Neural progenitor cell (in vitro differentiated cells): ENCODE measurements around the gene MINDY4.

ENCODE experiments used
- EZH2 ChIP-seq: fragments of 200-600 bp; sonication (generic); IDR thresholded peaks from 2 replicates; pipeline ENCODE4 v1.6.1; 2017; ENCODE audit warnings: antibody characterized with exemption, mild to moderate bottlenecking, moderate library complexity
- TF ChIP-seq, protein P1 (sequence below): fragments of 200-600 bp; sonication (generic); IDR thresholded peaks from 2 replicates; pipeline ENCODE4 v1.5.1; 2017; ENCODE audit warnings: antibody characterized with exemption, mild to moderate bottlenecking

DNA sequence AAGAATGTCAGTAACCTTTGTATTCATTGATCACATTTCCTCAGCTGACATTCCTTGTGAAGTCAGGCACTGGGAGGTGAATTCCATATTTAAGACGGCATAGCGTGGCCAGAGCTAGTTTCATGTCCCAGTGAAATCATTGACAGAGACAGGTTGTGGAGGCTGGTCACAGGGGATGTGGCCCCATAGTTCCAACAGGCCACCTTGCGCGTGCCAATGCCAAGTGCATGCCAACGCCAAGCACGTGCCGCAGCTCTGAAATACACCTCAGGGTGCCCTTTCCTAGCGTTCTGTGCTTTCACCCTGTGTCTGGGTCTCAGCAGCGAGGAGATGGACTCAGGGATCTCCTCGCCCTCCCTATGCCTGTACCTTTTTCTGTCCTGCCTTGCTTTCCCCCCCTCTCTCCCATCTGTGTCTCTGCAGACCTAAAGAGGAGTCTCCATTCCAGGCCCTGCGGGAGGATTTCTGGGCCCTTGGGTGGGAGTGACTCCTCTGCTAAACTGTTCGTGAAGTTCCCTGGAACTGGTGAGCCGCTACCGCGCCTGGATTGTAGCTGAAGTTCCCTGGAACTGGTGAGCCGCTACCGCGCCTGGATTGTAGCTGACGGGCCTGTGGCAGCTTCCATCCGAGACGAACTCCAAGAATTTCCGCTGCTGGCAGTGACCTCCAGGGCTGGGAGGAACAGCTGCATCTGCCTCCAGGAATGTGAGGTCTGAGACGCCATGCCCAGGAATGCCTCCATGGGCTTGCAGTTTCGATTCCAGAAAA lies 160.1 kb downstream of the MINDY4 start:
- TF ChIP-seq, protein P1, sequence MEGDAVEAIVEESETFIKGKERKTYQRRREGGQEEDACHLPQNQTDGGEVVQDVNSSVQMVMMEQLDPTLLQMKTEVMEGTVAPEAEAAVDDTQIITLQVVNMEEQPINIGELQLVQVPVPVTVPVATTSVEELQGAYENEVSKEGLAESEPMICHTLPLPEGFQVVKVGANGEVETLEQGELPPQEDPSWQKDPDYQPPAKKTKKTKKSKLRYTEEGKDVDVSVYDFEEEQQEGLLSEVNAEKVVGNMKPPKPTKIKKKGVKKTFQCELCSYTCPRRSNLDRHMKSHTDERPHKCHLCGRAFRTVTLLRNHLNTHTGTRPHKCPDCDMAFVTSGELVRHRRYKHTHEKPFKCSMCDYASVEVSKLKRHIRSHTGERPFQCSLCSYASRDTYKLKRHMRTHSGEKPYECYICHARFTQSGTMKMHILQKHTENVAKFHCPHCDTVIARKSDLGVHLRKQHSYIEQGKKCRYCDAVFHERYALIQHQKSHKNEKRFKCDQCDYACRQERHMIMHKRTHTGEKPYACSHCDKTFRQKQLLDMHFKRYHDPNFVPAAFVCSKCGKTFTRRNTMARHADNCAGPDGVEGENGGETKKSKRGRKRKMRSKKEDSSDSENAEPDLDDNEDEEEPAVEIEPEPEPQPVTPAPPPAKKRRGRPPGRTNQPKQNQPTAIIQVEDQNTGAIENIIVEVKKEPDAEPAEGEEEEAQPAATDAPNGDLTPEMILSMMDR: no peak
- no peak for TF ChIP-seq EZH2
